ENCODE data around the gene LIPF. TPM values are rescaled to one million over a fixed set of nuclear protein-coding genes. Genes with fewer than 3 reads are reported as not detected.

The LIPF gene
- total RNA-seq (2021): not detected in 2 replicates
- long read RNA-seq: 0 reads

- no peak within 1 kb of the TSS for H3K27ac Mint-ChIP-seq
- DNase-seq: no peak
- H3T11ph ChIP-seq (ENCODE audit: low read length): no peak within 1 kb of the TSS
- no peak within 1 kb of the TSS for H3K18ac ChIP-seq (ENCODE audit: insufficient read length, low read depth, low read length)
- no peaks in the 10 kb centered on the region for H3K4me1 ChIP-seq (ENCODE audit: insufficient read depth, low read length)
- TF ChIP-seq CTCF (conservative IDR thresholded peaks at IDR 0.05): no peak
- no peaks in the 10 kb centered on the region for H3K23me2 ChIP-seq (ENCODE audit: insufficient read length, low read depth, low read length, poor library complexity, severe bottlenecking)
- no peak within 1 kb of the TSS for H2BK20ac ChIP-seq (ENCODE audit: low read depth, low read length, poor library complexity, severe bottlenecking)
- WGBS (ENCODE audit: extremely low coverage, insufficient read length, low lambda C conversion rate): no CpG with 5 or more reads among the region's 1 CpG
- H4K5ac ChIP-seq (ENCODE audit: insufficient read length, low read depth, low read length): no peak within 1 kb of the TSS
- no peak within 1 kb of the TSS for H2AK5ac ChIP-seq (ENCODE audit: insufficient read length, low read length)
- no peak within 1 kb of the TSS for H3K56ac ChIP-seq (ENCODE audit: insufficient read length, low read depth, low read length)
- no peak within 1 kb of the TSS for H2BK12ac ChIP-seq (ENCODE audit: insufficient read length, low read depth, low read length)
- no peak within 1 kb of the TSS for H3K27ac ChIP-seq (ENCODE audit: insufficient read length, low read depth, low read length)
- no peaks in the 10 kb centered on the region for H4K20me1 ChIP-seq (ENCODE audit: control insufficient read depth, insufficient read depth, insufficient read length)
- no peak within 1 kb of the TSS for H4K91ac ChIP-seq (ENCODE audit: insufficient read length, low read depth, low read length)
- H3K23ac ChIP-seq (ENCODE audit: insufficient read length, low read depth, low read length): no peak within 1 kb of the TSS
- no peak within 1 kb of the TSS for H2BK5ac ChIP-seq (ENCODE audit: insufficient read length, low read length)
- no peaks in the 10 kb centered on the region for H3K79me1 ChIP-seq (ENCODE audit: insufficient read depth, low read depth, low read length, poor library complexity, severe bottlenecking)
- peaks cover 4% of the 10 kb centered on the region; the same call in 1 of the 2 replicates for H3K27me3 Mint-ChIP-seq (ENCODE audit: low read depth)
- no peak within 1 kb of the TSS for H3K4me3 Mint-ChIP-seq
- no peaks in the 10 kb centered on the region for H3K27me3 ChIP-seq (ENCODE audit: insufficient read depth, low read length)
- H3K79me2 ChIP-seq (ENCODE audit: insufficient read depth, low read length): no peaks in the 10 kb centered on the region
- H3K9me3 Mint-ChIP-seq: peaks cover 0 to 3% of the 10 kb centered on the region in 2 experiments; a peak in 1 of 5 replicates
- no peak within 1 kb of the TSS for H2BK120ac ChIP-seq (ENCODE audit: low read depth, low read length, poor library complexity, severe bottlenecking)
- no peak within 1 kb of the TSS for H2AFZ ChIP-seq (ENCODE audit: low read length)
- H3K9ac ChIP-seq (ENCODE audit: extremely low read depth, insufficient read length, low read length): no peak within 1 kb of the TSS
- H3K4me1 Mint-ChIP-seq: no peaks in the 10 kb centered on the region
- H2BK15ac ChIP-seq (ENCODE audit: low read depth, low read length): no peak within 1 kb of the TSS
- no peak within 1 kb of the TSS for H4K8ac ChIP-seq (replicated peaks; ENCODE audit: insufficient read length, low read depth, low read length)
- H3K9me3 ChIP-seq (ENCODE audit: control insufficient read depth, low read depth, low read length): no peaks in the 10 kb centered on the region
- H3K36me3 Mint-ChIP-seq (ENCODE audit: insufficient read depth in 1 of 3, low read depth in 3 of 3): no peaks in the 10 kb centered on the region
- no peak within 1 kb of the TSS for H3K14ac ChIP-seq (ENCODE audit: insufficient read depth, low read length)
- no peak within 1 kb of the TSS for H3K4ac ChIP-seq (ENCODE audit: low read depth, low read length)
- H3K4me2 ChIP-seq (ENCODE audit: insufficient read depth, insufficient read length, low read length): no peak within 1 kb of the TSS
Measured at GRCh38 chr10:88664142-88664541, at the start of gene LIPF. LIPF (plus strand) TSS chr10:88664442; CDS start chr10:88667298, 2,856 bp downstream.
